PFSK-1 (cell line): ENCODE measurements around the gene PTPN20.

ENCODE experiments used
- FOXP2 ChIP-seq: optimal IDR thresholded peaks from 2 replicates; pipeline ENCODE3; 2011; ENCODE audit warnings: borderline replicate concordance, control low read depth, inconsistent platforms; ENCODE audit not compliant: insufficient read depth; ENCODE audit errors: extremely low read length, extremely low read depth
- POLR2AphosphoS5 ChIP-seq: IDR thresholded peaks from 2 replicates; pipeline ENCODE4 v1.6.1; 2012; ENCODE audit warnings: low read depth, mild to moderate bottlenecking, control low read depth, low read length, moderate library complexity
- TAF1 ChIP-seq: IDR thresholded peaks from 2 replicates; pipeline ENCODE4 v1.6.1; 2012; ENCODE audit warnings: low read length, control low read depth, borderline replicate concordance; ENCODE audit not compliant: insufficient read depth
- TF ChIP-seq, protein P1 (sequence below), 2 experiments: IDR thresholded peaks; 2 replicates each; pipeline versions ENCODE4 v1.6.1 to v1.8.0; 2011 to 2012; ENCODE audit warnings: low read depth in 2 of 2, low read length in 2 of 2, control low read depth in 1 of 2, inconsistent platforms in 1 of 2, mild to moderate bottlenecking in 1 of 2, moderate library complexity in 1 of 2; ENCODE audit not compliant: insufficient read depth in 1 of 2

DNA sequence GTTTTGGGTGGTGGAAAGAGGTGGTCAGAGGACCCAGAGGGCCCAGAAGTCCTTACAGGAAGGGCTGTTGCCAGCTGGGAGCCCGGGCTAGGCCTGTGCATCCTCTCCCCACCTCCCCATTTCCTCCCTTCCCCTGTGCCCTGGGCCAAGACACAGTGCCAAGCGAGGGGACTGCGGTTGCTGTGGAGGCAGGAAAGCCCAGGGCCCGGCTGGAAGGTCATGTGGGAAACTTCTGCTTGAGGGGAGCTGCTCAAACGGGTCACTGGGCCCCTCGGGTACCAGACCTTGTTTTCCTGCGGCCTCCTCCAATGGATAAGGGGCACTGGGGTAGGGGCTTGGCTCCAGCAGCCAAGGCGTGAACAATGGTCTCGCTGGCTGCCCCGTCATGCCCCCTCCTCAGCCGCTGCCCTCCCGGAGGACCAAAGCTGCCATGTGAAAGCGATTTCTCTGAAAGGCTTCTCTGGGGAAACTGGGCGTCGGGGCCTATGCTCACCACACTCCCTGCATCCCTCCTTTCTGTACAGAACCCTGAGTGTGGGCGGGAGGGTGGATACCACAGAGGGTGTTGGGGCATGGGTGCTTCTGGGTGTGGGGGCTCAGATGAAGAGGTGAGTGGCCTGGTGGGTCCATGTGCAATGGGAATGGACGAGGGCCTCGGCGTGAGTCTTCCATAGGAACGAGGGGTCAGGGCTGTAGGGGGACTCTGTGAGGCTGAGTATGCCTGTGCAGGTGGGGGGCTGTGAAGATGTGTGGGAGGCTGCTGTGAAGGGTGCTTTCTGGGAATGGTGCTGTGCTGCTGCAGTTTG lies 135.3 kb downstream of the PTPN20 start:
- TF ChIP-seq POLR2AphosphoS5 = no peak
- TF ChIP-seq, protein P1, sequence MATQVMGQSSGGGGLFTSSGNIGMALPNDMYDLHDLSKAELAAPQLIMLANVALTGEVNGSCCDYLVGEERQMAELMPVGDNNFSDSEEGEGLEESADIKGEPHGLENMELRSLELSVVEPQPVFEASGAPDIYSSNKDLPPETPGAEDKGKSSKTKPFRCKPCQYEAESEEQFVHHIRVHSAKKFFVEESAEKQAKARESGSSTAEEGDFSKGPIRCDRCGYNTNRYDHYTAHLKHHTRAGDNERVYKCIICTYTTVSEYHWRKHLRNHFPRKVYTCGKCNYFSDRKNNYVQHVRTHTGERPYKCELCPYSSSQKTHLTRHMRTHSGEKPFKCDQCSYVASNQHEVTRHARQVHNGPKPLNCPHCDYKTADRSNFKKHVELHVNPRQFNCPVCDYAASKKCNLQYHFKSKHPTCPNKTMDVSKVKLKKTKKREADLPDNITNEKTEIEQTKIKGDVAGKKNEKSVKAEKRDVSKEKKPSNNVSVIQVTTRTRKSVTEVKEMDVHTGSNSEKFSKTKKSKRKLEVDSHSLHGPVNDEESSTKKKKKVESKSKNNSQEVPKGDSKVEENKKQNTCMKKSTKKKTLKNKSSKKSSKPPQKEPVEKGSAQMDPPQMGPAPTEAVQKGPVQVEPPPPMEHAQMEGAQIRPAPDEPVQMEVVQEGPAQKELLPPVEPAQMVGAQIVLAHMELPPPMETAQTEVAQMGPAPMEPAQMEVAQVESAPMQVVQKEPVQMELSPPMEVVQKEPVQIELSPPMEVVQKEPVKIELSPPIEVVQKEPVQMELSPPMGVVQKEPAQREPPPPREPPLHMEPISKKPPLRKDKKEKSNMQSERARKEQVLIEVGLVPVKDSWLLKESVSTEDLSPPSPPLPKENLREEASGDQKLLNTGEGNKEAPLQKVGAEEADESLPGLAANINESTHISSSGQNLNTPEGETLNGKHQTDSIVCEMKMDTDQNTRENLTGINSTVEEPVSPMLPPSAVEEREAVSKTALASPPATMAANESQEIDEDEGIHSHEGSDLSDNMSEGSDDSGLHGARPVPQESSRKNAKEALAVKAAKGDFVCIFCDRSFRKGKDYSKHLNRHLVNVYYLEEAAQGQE (IDR thresholded peaks at IDR 0.05; ENCODE audit: insufficient read depth in 1 of 2, low read depth in 2 of 2, low read length in 2 of 2) = no peak
- TF ChIP-seq TAF1 = no peak
- TF ChIP-seq FOXP2 = no peak
